ENCODE measurements around the gene PIK3C2B. TPM values are rescaled to one million over a fixed set of nuclear protein-coding genes. Genes with fewer than 3 reads are reported as not detected.

The PIK3C2B gene
- total RNA-seq, 1 donor from 2014 or later, result 256 TPM

- Mint-ChIP-seq H3K27me3 (ENCODE audit: unreplicated experiment) (peaks cover 32% of the 10 kb centered on the region), H3K4me1 (ENCODE audit: unreplicated experiment) (peaks cover 96% of the 10 kb centered on the region), H3K27ac (ENCODE audit: unreplicated experiment) (peak overlapping the region; percentile 76), H3K36me3 (ENCODE audit: low read depth, unreplicated experiment) (peaks cover 50% of the 10 kb centered on the region), H3K9me3 (ENCODE audit: unreplicated experiment) (no peaks in the 10 kb centered on the region), H3K4me3 (ENCODE audit: unreplicated experiment) (peak overlapping the region; percentile 80)
- no peak for TF ChIP-seq CTCF (IDR thresholded peaks at IDR 0.05; ENCODE audit: unreplicated experiment)
- DNase-seq (ENCODE audit: low spot score), result no peak
These were observed 15.7 kb downstream of the PIK3C2B start for GRCh38 chr1:204478921-204479320.

- Mint-ChIP-seq H3K4me3 (ENCODE audit: unreplicated experiment) (peak overlapping the region; percentile 80), H3K9me3 (ENCODE audit: unreplicated experiment) (no peaks in the 10 kb centered on the region), H3K27ac (ENCODE audit: unreplicated experiment) (peak overlapping the region; percentile 76), H3K4me1 (ENCODE audit: unreplicated experiment) (peaks cover 96% of the 10 kb centered on the region), H3K36me3 (ENCODE audit: low read depth, unreplicated experiment) (peaks cover 48% of the 10 kb centered on the region), H3K27me3 (ENCODE audit: unreplicated experiment) (peaks cover 26% of the 10 kb centered on the region)
- DNase-seq (ENCODE audit: low spot score), result no peak
- no peak for TF ChIP-seq CTCF (IDR thresholded peaks at IDR 0.05; ENCODE audit: unreplicated experiment)
These were observed 16.3 kb downstream of the PIK3C2B start for GRCh38 chr1:204478172-204478899.

DNA sequence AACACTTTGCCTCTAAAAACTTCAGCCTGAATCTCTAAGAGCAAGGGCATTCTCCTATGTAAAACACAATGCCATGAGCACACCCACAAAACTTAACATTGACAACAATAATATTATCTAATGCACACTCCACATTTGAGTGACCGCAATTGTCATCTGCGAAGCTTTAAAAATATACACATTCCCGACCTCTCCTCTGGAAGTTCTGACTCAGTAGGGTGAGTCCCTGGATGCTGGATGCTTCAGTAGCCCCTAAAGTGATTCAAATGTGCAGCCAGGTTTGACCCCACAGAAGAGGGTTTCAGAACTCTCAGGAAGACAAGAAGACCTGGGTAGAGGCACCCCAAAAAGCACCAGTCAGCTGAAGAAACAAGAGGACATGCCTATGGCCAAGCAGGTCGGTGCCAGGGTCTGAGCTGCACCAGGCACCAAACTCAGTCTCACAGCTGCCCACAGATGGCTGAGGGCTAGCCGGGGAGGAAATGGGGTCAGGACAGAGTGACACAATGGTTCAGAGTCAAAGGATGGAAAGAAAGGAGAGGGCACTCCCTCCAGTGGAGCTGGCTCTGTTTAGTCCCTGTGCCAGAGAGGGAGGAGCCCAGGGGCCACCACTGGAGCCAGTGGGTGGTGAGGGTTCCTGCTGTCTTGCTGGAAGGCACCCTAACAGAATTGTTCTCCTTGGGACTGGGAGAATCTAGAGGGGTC is 17.4 kb downstream of the PIK3C2B start:
- H3K9me3 Mint-ChIP-seq (ENCODE audit: unreplicated experiment), result no peaks in the 10 kb centered on the region
- peaks cover 90% of the 10 kb centered on the region for H3K4me1 Mint-ChIP-seq (ENCODE audit: unreplicated experiment)
- H3K4me3 Mint-ChIP-seq (ENCODE audit: unreplicated experiment), result peak overlapping the region; percentile 3
- no peak for TF ChIP-seq CTCF (IDR thresholded peaks at IDR 0.05; ENCODE audit: unreplicated experiment)
- H3K27me3 Mint-ChIP-seq (ENCODE audit: unreplicated experiment), result peaks cover 26% of the 10 kb centered on the region
- peaks cover 48% of the 10 kb centered on the region for H3K36me3 Mint-ChIP-seq (ENCODE audit: low read depth, unreplicated experiment)
- peak overlapping the region; percentile 70 for H3K27ac Mint-ChIP-seq (ENCODE audit: unreplicated experiment)
- no peak for DNase-seq (ENCODE audit: low spot score)

DNA sequence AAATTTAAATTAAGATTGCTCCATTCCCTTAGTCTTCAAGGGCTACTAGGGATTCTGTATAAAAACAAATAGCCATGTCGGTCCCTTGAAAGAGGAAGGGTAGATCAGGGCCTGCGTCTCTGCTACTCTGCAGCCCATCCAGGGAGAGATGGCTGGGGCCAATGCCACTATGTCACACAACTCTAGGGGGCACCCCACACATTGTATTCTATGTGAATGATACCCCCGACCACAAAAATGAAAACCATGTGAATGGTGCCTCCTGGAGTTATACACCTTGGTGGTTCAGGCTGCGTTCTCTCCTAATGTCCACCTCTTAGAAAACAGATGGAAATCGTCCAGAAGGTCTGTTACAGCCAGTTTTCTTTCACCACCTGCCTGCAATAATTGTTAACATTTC is 18.0 kb downstream of the PIK3C2B start:
- peaks cover 48% of the 10 kb centered on the region for H3K36me3 Mint-ChIP-seq (ENCODE audit: low read depth, unreplicated experiment)
- H3K27me3 Mint-ChIP-seq (ENCODE audit: unreplicated experiment), result peaks cover 26% of the 10 kb centered on the region
- DNase-seq (ENCODE audit: low spot score), result no peak
- no peaks in the 10 kb centered on the region for H3K9me3 Mint-ChIP-seq (ENCODE audit: unreplicated experiment)
- no peak overlapping the region for H3K4me3 Mint-ChIP-seq (ENCODE audit: unreplicated experiment)
- no peak overlapping the region for H3K27ac Mint-ChIP-seq (ENCODE audit: unreplicated experiment)
- peaks cover 84% of the 10 kb centered on the region for H3K4me1 Mint-ChIP-seq (ENCODE audit: unreplicated experiment)
- no peak for TF ChIP-seq CTCF (IDR thresholded peaks at IDR 0.05; ENCODE audit: unreplicated experiment)

Data from endothelial cell (in vitro differentiated cells).